ENCODE results near the gene OR56A5.

Gene OR56A5

GRCh38 chr11:5933116-5933515 is 35.2 kb downstream of the OR56A5 start:
- no peak for DNase-seq (ENCODE audit: low read depth in 2 of 2)

GRCh38 chr11:5932671-5933070 is 35.6 kb downstream of the OR56A5 start:
- no peak for DNase-seq (ENCODE audit: low read depth in 2 of 2)

GRCh38 chr11:5931061-5931460 is 37.2 kb downstream of the OR56A5 start:
- no peak for DNase-seq (ENCODE audit: low read depth in 2 of 2)

GRCh38 chr11:5930614-5931013 is 37.7 kb downstream of the OR56A5 start:
- DNase-seq (ENCODE audit: low read depth in 2 of 2), result no peak

GRCh38 chr11:5929571-5930368 is 38.5 kb downstream of the OR56A5 start:
- DNase-seq (ENCODE audit: low read depth in 2 of 2), result no peak

- DNase-seq (ENCODE audit: low read depth in 2 of 2), result no peak
Observed at GRCh38 chr11:5928811-5929210, 39.5 kb downstream of the OR56A5 start.

GRCh38 chr11:5928271-5928670 is 40.0 kb downstream of the OR56A5 start:
- no peak for DNase-seq (ENCODE audit: low read depth in 2 of 2)

GRCh38 chr11:5923794-5924193 is 44.5 kb downstream of the OR56A5 start:
- no peak for DNase-seq (ENCODE audit: low read depth in 2 of 2)

GRCh38 chr11:5923427-5923776 is 44.9 kb downstream of the OR56A5 start:
- DNase-seq (ENCODE audit: low read depth in 2 of 2), result no peak

- no peak for DNase-seq (ENCODE audit: low read depth in 2 of 2)
Observed at GRCh38 chr11:5922749-5923426, 45.4 kb downstream of the OR56A5 start.

All from fibroblast of skin of left biceps (primary cell).